ENCODE measurements around the gene EPAS1.

DNA sequence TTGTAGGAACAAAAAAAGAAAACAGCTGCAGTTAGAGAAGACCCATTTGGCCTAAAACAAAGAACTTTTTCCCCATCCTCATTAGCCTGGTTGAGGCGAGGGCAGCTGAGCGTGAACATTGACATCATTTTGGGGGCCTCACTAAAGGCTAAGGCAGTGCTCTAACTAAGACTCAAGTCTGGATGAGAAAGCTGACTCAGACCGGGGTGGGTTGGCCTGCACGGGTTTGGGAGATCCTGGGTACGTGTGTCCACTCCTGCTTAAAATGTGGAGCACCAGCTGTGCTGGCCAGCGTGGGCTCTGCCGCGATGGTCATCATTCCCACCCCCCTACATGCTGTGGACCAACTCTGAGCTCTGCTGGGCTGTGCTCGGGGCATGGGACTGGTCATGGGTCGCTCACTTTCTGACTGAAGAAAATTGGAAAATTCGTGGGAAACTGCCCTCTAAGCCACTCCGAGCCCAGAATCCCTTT, 96.2 kb downstream of the EPAS1 start:
- TF ChIP-seq EZH2 (IDR thresholded peaks at IDR 0.05; ENCODE audit: insufficient read depth, poor library complexity, severe bottlenecking) (no peak), EZH2phosphoT487 (IDR thresholded peaks at IDR 0.05; ENCODE audit: insufficient read depth, low read depth) (no peak)
